GM13976 (cell line): Measurements from ENCODE around the gene ZNF595.

Source experiments
- DNase-seq: peaks from one replicate; pipeline ENCODE4 v3.0.0; 2012; ENCODE audit warnings: low spot score
- CTCF ChIP-seq: IDR thresholded peaks from 2 replicates; pipeline ENCODE4 v1.5.1; 2012; ENCODE audit warnings: borderline replicate concordance, mild to moderate bottlenecking; ENCODE audit not compliant: insufficient read depth; ENCODE audit errors: extremely low read depth, missing control alignments, control extremely low read depth
- in situ Hi-C: fragments of 300-500 bp; cut with MboI; formaldehyde crosslinking; loops from one replicate; pipeline ENCODE4 v1.12.0; 2022; ENCODE audit warnings: low sequenced_read_pairs, mixed read lengths, inconsistent platforms; ENCODE audit not compliant: unreplicated experiment

Gene ZNF595

DNA sequence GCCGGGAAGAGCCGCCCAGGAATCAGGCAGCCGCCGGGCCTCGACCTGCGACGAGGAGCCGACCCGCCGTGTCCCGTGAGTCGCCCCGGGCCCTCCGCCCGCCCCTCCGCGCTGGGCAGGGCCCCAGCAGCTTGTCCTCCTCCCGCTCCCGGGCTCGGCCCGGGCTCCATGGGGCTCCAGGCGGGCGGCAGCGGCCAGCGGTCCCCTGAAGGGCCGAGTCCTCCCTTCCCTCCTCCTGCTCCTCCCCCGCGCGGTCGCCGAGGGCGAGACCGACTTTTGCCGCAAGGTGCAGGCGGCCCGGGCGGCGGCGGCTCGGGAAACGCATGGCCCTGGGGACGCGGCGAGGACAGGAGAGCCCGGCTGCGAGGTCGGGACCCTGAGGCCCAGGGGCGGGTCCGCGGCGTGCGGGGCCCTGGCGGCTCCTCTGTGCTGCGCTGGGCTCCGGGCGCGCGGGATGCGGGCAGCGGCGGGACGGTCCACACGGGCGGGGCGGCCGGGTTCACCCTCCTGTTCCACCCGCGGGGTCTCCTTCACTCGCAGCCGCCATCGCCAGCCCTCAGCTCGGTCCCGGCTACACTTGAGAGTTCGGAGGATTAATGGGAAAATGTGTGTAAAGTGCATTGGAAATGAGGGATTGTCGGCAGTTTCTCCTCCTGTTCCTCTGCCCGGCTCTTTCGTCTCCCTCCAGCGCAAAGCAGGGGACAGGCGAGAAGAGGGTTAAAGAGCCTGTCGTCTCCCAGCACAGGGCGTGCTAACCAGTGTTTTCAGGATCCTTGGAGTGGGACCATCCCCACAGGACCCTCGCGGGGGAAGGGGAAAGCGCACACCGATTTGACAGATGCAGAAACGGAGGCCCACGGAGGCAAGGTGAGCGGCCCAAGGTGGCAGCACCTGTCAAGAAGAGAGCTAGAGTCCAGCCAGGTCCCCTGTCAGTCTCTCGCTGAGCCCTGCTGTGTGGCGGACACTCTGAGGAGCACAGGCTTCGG lies 54.6 kb downstream of the ZNF595 start:
- TF ChIP-seq CTCF = no peak
- peak; percentile 18 for DNase-seq
- in situ Hi-C loops = no loop called here

DNA sequence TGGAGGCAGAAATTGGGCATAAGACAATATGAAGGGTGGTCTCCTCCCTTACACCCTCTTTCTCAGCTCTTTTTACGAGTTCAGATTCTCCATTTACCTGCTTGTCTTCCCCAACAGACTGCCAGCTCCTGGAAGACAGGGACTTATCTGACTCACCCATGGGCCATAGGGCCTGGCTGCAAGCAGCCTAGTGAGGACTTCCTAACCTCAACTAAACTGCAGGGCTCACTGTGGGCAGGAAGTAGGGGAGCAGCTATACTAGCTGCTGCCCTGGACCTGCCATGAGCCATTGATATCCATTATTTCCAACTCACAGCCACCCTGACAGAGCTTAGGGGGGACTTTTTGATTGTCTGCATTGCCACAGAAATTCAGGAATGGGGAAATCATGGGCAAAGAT lies 59.6 kb downstream of the ZNF595 start:
- no peak for DNase-seq
- TF ChIP-seq CTCF = no peak
- in situ Hi-C loops = no loop called here

DNA sequence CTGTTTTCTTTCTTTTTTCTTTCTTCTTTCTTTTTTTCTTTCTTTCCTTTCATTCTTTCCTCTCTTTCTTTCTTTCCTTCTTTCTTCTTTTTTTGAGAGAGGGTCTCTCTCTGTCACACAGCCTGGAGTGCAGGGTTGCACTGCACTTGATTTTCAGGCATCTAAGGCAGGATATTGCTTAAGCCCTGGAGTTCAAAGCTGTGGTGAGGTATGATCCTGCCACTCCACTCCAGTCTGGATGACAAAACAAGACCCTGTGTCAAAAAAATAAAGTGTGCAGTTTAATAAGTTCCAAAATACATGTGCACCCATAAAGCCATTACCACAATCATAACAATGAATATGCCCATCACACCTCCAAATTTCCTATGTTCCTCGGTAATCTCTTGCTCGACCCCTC lies 60.6 kb downstream of the ZNF595 start:
- in situ Hi-C loops = no loop called here
- DNase-seq = no peak
- TF ChIP-seq CTCF = no peak

DNA sequence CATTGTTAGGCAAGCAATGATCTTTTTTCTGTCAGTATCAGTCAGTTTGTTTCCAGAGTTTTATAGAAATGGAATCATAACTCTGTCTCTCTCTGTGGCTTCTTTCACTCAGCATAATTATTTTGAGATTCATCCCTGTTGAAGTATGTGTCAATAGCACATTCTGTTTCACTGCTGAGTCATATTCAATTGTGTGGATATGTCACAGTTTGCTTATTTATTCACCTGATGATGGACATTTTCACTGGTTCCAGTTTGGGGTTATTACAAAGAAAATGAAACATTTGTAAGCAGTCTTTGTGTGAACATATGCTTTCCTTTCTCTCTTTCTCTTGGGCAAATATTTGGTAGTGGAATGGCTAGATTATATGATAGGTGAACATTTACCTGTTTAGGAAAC lies 61.0 kb downstream of the ZNF595 start:
- no peak for DNase-seq
- in situ Hi-C loops = no loop called here
- TF ChIP-seq CTCF = no peak

DNA sequence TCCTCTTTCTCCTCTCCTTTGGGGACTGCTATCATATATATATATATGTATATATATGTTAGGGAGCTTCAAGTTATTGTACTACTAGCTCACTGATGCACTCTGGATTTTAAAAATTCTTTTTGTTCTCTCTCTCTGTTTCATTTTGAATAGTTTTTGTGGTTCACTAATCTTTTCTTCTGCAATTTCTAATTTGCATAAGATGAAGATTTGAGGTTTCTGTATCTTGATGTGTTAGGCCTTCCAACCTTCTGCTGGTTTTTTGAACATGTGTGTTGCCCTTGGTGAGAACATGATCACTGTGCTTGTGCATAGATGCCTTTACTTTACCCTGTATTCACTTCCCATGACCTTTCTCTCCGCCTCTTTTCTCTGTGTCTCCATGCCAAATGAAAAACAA lies 63.4 kb downstream of the ZNF595 start:
- in situ Hi-C loops = no loop called here
- TF ChIP-seq CTCF = no peak
- DNase-seq = no peak

GRCh38 chr4:120616-121015 lies 67.5 kb downstream of the ZNF595 start:
- TF ChIP-seq CTCF = no peak
- no peak for DNase-seq
- in situ Hi-C loops = no loop called here
